ENCODE results near the gene NCOA5.
"Not testable (repeated sequence)": the region's sequence is repeated elsewhere in the genome, so short reads cannot be mapped to it uniquely, and the experiment has no call there.

The NCOA5 gene

DNA sequence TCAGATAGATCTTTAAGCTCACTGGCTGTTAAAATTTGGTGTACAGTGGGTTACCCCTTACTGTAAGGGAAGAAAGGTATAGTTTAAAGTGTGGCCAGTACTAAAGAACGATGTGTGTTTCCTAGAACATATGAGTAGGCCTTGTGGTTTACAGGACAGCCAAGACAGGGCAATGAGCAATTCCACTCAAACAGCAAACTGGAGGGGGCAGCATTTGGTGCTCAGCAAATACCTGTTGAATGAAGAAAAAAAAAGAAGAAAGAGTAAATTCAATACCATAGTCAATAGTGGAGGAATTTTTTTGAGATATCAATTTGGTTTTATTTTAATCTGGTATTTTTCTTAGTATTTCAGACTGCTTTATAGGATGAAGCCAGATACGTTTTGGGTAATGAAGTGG is 3.8 kb upstream of the NCOA5 start:
- no peak overlapping the region for H3K4me3 ChIP-seq (ENCODE audit: low read depth, low read length)

DNA sequence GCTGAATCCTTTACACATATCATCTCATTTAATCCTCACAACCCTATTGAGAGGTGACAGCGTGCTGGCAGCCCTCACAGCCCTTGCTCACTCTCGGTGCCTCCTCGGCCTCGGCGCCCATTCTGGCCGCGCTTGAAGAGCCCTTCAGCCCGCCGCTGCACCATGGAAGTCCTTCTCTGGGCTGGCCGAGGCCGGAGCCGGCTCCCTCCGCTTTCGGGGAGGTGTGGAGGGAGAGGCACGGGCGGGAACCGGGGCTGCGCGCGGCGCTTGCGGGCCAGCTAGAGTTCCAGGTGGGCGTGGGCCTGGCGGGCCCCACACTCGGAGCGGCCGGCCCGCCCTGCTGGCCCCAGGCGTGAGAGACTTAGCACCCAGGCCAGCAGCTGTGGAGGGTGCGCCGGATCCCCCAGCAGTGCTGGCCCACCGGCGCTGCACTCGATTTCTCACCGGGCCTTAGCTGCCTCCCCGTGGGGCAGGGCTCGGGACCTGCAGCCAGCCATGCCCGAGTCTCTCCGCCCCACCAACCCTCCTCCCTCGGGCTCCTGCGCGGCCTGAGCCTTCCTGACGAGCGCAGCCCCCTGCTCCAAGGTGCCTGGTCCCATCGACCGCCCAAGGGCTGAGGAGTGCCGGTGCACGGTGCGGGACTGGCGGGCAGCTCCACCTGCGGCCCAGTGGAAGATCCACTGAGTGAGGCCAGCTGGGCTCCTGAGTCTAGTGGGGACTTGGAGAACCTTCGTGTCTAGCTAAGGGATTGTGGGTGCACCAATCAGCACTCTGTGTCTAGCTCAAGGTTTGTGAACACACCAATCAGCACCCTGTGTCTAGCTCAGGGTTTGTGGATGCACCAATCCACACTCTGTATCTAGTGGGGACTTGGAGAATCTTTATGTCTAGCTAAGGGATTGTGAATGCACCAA is 2.1 kb upstream of the NCOA5 start:
- H3K4me3 ChIP-seq (ENCODE audit: low read depth, low read length): not testable (repeated sequence)

DNA sequence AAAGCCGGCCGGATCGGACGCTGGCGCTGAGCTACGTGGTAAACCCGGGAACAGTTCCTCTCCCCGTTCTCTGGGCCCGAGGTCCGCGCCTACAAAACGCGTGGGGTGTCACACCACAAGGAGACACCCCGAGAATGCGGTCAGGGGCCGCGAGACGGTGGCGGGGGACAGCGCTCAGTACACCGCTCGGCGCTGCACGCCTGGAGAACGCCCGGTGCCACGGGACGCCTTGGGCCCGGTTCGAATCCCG is 670 bp downstream of the NCOA5 start:
- peak overlapping the region; percentile 92 for H3K4me3 ChIP-seq (ENCODE audit: low read depth, low read length)

DNA sequence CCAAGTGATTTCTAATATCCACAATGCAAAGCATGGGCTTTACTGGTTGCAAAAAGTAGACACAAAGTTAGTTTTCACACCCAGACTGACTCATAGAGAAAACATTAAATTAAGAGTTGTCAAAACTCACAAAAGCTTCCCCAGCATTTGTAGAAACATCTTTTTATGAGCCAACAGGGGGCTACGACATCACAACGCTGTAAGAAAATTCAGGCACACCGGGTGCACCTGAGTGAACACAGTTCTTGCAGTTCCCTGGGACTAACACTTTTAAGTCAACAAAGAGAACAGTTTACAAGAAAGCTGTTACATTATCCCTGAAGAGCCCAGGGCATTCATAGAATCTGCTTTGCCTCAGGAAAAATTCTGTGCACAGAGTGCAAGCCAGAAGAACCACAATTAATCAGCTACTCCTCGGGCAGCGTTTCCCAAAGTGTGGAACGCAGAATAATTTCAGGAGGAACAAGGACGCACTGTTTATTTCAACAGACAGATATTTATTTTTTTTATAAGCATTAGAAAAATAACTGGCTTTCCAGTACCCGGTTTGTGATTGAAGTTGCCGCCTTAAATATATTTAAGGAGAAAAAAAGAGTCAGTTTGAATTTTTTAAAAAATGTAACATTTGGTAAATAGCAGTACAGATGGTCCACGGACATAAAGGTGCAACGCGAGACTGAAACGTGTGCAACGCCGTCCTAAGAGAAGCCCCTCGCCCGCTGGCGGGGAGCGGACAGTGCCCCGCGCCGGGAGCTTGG is 1.2 kb downstream of the NCOA5 start:
- H3K4me3 ChIP-seq (ENCODE audit: low read depth, low read length): peak overlapping the region; percentile 92

DNA sequence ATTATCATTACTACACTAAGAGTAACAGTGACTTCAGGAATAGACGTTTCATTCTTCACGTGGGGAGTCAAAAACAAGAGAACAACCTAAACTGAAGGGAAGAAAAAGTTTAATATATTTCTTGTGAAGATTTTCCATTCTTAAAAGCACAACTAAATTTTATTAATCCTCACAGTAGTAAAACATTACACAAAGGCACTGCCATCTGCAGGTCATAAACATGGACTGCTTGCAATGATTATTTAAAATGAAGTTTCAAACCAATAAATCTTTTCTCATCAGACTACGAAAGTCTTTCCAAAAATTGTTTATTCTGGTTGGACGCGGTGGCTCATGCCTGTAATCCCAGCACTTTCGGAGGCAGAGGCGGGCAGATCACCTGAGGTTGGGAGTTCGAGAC is 2.6 kb downstream of the NCOA5 start:
- H3K4me3 ChIP-seq (ENCODE audit: low read depth, low read length): no peak overlapping the region

GRCh38 chr20:46085179-46085851 is 4.4 kb downstream of the NCOA5 start:
- no peak overlapping the region for H3K4me3 ChIP-seq (ENCODE audit: low read depth, low read length)

- no peak overlapping the region for H3K4me3 ChIP-seq (ENCODE audit: low read depth, low read length)
Observed at GRCh38 chr20:46084805-46085178, 5.0 kb downstream of the NCOA5 start.

DNA sequence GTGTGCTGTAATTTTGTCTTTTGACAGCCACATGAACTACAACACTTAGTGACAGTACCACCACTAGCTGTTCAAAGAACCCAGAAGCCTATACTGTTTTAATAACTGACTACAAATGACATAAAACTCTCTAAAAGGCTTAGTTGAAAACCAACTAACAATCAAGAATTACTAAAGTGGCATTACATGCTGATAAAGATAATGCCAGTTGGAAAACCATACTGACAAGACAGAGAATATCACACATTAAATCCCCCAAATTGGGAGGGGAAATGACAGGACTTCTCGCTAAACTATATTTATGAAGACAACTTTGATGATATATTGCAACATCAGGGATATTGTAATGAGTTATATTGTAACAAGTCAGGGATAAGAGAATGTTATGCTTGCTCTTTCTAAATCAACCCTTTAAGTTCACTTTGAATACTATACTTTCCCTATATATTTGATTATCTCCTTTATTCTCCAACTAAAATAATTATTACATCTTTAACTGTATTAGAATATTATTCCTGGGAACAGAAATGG is 6.2 kb downstream of the NCOA5 start:
- H3K4me3 ChIP-seq (ENCODE audit: low read depth, low read length): no peak overlapping the region

DNA sequence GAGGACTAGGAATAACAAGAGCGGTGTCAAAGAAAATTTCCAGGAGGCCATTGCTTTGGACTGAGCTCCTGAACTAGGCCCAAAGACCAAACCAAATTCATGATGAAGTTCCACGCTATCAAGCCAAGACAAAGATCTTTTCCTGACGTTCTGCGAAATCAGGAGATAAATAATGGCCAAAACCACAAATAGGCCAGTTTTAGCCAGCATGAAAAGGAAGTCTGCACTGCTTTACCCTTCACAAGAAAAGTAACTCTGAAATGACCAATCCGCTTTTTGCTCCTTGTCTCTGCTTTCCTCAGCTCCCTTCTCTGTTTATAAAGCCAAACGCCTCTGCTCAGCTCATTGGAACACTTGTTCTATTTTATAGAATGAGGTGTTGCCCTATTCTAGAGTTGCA is 6.7 kb downstream of the NCOA5 start:
- H3K4me3 ChIP-seq (ENCODE audit: low read depth, low read length): no peak overlapping the region

DNA sequence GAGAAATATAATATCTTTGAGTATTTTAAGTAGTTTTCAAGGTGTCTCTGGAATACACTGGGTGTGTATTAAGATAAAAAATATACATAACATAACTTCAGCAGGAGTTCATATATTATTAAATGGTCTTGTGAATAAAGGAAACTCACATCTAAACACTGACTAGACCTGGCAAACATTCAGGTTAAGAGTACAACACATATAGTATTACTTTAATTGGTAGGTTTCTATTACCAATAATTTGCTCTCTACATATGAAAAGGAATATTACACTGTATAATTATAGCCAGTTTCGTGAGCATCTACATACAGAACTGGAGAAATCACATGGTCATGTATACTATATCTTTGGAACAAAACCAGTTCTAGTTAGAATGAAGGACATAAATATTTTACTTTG is 8.7 kb downstream of the NCOA5 start:
- no peak overlapping the region for H3K4me3 ChIP-seq (ENCODE audit: low read depth, low read length)

DNA sequence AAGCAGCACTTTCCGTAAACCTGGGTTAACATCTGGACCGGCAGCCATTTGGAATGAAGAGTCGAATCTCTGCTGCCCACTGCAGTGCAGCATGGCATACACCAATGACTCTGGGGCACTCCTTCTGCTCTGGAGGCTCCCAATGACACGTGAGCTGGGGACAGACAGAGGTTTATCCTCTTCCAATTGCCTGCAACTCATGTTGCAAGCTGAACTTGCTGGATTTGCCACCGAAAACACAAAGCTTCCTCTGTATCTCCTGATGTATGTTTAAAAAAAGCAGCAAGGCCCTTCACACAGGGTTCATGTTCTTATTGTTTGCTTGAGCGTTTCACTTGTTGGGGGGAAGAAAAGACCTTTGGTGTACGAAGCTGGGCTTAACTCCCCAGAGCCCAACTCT is 10.8 kb downstream of the NCOA5 start:
- H3K4me3 ChIP-seq (ENCODE audit: low read depth, low read length): no peak overlapping the region

DNA sequence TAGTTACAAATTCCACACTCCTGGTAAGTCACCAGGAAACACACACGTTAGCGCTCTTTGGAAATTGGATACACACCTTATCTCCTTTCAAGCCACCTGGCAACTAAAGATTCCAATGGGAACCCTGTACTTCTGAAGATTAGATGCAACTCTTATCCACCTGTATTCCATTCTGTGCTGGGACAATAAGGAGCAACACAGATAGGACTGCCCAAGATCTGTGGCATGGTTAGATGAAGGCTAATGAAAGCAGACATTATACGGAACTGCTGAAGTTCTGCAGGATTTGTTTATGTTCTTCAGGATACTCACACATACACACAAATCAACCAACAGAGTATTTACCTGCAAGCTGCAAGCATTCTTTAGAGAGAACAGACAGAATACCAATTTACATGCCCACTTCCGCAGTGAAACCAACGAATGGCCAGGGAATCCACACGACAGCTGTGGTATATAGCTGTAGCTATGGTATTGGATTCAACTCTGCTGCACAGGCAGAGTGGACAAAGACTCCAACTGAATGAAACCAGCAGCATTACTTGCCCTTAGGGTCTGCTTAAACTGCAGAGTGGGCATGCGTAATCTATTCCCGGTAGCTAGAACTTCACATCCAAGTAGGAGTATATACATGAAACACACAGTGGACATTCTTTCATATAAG is 12.0 kb downstream of the NCOA5 start:
- H3K4me3 ChIP-seq (ENCODE audit: low read depth, low read length): no peak overlapping the region

- H3K4me3 ChIP-seq (ENCODE audit: low read depth, low read length): no peak overlapping the region
Observed at GRCh38 chr20:46076806-46077205, 13.0 kb downstream of the NCOA5 start.

DNA sequence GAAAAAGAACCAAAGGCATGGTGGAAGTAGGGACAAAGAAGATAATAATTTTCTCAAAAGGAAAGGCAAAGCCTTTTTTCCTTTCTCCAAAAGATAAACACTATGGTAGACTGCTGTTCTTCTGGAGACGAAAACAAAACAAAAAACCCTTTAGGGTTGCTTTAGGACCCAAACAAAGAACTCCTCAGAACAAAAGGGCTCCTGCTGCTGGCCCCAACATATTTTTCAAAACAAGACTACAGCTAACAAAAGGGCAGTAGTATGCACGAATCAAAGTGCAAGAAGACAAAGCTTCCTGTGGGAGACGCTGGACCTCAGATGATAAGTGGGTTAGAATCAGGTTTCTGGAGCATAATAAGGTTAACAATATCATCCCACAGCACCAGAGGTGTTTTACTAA is 15.8 kb downstream of the NCOA5 start:
- H3K4me3 ChIP-seq (ENCODE audit: low read depth, low read length): no peak overlapping the region

- no peak overlapping the region for H3K4me3 ChIP-seq (ENCODE audit: low read depth, low read length)
Observed at GRCh38 chr20:46073443-46073842, 16.3 kb downstream of the NCOA5 start.

GRCh38 chr20:46073024-46073423 is 16.7 kb downstream of the NCOA5 start:
- no peak overlapping the region for H3K4me3 ChIP-seq (ENCODE audit: low read depth, low read length)

DNA sequence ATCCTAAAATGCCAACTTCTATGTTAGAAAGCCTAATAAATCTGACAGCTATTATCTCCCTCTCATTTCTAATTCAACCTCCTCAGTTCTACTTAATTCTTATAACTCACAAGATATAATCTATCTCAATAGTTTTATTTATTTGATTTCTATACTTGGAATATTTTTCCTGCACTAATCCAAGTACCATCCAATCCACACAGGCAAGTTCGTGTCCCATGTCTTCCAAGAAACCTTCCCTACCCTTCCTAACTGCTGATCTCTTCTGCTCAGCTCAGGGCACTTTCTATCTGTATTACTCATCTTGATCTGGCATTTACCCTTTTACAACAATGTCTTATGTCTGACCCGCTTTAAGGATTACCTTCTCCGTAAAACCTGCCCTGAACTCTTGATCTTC is 18.2 kb downstream of the NCOA5 start:
- no peak overlapping the region for H3K4me3 ChIP-seq (ENCODE audit: low read depth, low read length)

DNA sequence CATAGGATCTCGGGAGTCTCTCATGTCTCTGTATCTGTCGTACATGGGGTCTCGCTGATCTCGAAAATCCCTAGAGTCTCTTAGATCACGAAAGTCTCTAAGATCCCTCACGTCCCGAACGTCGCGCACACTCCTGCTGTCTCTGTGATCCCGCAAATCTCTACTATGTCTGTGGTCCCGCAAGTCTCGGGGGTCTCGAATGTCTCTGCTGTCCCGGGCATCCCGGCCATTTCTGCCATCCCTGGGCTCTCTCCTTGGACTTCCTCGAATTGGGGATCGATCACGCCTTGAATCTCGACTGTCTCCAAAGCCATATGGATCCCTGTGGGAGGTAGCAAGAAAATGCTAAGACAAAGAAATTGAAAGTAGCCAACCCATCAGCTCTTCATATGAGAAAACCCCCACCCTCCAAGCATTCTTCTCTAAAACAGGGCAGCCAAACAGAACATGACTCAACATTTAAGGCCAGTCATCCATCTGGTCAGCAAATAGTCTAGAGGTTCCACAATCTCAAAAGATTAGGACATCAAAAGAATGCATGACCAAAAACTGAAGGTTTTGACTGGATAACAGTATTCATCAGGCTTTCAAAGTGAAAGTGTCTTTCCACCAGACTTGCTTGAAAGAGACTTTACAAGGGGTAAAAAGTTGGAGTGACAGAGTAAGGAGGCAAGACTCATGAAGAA is 19.4 kb downstream of the NCOA5 start:
- no peak overlapping the region for H3K4me3 ChIP-seq (ENCODE audit: low read depth, low read length)

GRCh38 chr20:46065691-46066090 is 24.1 kb downstream of the NCOA5 start:
- no peak overlapping the region for H3K4me3 ChIP-seq (ENCODE audit: low read depth, low read length)

DNA sequence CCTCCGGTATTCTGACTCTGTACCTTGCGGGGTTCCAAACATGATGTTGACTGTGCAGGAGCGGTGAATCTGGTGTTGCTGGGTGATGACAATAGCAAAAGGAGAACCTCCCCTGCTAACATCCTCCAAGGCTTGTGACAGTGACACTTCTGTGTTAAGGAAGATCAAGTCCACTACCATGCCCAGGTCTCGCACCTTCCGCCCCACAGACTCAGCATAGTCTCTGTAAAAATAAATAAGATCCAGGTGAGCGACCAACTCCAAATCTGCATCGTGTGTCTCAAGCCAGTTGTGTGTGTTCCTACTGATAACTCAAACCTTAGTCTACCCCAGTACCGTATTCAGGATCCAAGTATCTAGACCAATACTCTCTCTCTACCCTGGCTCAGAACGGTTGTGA is 24.8 kb downstream of the NCOA5 start:
- no peak overlapping the region for H3K4me3 ChIP-seq (ENCODE audit: low read depth, low read length)

GRCh38 chr20:46063652-46064054 is 26.1 kb downstream of the NCOA5 start:
- H3K4me3 ChIP-seq (ENCODE audit: low read depth, low read length): no peak overlapping the region

Measured in iPS-11a (cell line).